ENCODE data around the gene OR1L6. TPM values are rescaled to one million over a fixed set of nuclear protein-coding genes. Genes with fewer than 3 reads are reported as not detected.

The OR1L6 gene
- total RNA-seq, 4 donors from 2014 or later = not detected

DNA sequence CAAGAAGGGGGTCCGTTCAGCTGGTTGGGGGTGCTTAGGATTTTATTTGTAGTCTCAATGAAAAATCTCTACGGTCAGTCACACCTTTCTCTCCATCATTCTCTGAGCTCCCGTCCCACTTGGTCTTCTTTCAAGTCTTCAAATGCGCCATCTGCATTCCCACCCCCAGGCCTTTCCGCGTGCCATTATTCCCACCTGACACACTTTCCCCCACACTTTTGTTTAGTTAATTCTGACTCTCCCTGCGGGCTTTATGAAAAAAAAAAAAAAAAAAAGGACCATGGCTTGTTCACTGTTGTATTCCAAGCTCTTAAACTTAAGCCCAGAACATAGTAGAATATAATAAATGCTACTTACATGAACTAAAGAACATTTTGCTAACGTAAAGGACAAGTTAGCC is 34.9 kb downstream of the OR1L6 start:
- ATAC-seq (ENCODE audit: low FRiP score) (no peak), DNase-seq (ENCODE audit: low spot score) (no peak)
- TF ChIP-seq, protein P1, sequence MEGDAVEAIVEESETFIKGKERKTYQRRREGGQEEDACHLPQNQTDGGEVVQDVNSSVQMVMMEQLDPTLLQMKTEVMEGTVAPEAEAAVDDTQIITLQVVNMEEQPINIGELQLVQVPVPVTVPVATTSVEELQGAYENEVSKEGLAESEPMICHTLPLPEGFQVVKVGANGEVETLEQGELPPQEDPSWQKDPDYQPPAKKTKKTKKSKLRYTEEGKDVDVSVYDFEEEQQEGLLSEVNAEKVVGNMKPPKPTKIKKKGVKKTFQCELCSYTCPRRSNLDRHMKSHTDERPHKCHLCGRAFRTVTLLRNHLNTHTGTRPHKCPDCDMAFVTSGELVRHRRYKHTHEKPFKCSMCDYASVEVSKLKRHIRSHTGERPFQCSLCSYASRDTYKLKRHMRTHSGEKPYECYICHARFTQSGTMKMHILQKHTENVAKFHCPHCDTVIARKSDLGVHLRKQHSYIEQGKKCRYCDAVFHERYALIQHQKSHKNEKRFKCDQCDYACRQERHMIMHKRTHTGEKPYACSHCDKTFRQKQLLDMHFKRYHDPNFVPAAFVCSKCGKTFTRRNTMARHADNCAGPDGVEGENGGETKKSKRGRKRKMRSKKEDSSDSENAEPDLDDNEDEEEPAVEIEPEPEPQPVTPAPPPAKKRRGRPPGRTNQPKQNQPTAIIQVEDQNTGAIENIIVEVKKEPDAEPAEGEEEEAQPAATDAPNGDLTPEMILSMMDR (IDR thresholded peaks at IDR 0.05) = no peak

DNA sequence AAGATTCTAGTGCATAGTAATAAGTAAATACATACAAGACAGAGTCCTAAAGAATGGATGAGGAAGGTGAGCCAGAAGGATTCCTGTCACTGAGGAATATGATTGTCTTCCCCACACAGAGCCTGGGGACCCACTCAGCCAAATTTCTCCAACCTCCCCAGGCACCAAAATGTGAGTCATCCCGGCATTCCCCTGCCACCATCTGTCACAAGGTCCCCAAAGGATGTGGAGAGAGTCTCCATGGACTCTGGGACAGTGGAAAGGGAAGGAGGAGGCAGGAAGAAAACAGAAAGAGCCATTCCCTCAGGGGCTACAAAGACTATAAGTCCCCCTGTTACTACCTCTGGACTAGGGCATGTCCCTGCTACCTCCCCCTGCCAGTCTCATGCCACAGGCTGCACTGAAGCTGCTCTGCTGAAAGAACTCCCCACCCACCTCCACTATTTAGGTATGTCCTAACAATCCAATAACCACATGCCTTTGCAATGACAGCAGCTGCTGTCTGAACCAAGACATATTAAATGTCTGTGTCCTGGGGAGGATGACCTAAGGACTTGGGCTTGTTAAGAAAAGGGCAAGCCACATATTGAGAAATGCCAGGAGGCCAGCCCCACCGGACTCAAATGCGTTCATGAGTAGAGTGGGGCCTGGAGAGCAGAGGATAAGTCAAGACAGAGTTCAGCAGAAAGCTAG is 36.0 kb downstream of the OR1L6 start:
- TF ChIP-seq, protein P1 (IDR thresholded peaks at IDR 0.05) = no peak
- ATAC-seq (ENCODE audit: low FRiP score) (no peak), DNase-seq (ENCODE audit: low spot score) (no peak)

DNA sequence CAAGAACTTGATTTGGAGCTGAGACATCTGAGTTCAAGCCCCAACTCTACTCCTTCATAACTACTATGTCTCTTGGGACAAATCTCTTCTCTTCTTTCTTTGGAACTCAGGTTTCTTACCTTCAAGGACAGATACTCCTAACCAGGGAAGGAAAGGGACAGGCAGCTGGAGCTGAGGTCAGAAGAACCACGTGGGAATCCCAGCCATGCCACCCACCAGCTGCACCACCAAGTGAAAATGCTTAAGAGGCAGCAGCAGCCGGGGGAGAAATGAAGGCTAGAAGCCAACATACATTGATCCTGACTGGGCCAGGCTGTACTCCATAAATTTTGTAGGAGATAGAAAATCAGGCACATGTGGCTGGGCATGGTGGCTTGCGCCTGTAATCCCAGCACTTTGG is 37.1 kb downstream of the OR1L6 start:
- ATAC-seq (ENCODE audit: low FRiP score) (no peak), DNase-seq (ENCODE audit: low spot score) (no peak)
- TF ChIP-seq, protein P1 (IDR thresholded peaks at IDR 0.05) = no peak

DNA sequence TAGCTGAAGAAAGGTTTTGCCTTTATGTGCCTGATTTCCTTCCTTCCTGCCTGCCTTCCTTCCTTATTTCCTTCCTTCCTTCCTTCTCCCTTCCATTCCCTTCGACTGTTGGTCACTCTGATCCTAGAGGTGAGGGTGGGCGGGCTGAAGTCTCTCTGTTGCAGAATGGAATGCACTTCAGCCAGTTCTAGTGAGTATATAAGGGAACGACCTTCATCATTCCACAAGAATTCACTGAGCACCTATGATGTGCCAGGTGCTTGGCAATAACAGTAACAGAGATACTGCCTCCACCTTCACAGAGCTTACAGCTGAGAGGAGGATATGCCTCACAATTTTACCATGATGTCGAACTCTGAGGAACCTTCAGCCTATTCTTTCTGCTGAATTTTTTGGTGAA is 37.9 kb downstream of the OR1L6 start:
- TF ChIP-seq, protein P1 (IDR thresholded peaks at IDR 0.05) = no peak
- no peak for ATAC-seq (ENCODE audit: low FRiP score)
- no peak for DNase-seq (ENCODE audit: low spot score)

DNA sequence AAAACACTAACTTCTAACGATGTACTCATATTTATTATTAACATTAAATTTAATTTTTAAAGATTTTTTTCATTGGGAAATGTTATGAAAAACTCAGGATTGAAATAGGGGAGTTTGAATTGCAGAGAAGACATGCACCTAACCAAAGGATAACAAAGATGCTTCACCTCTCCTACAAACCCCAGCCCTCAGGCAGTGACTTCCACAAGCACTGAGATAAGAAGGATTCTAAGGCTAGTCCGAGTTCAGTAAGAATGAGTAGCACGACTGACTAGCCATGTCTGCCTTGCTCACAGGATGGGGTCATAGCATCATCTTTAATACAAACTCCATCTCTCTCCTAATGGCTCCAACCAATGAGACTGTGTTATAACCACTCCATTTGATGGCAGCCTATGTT is 39.6 kb downstream of the OR1L6 start:
- TF ChIP-seq, protein P1 (IDR thresholded peaks at IDR 0.05) = no peak
- DNase-seq (ENCODE audit: low spot score) = no peak
- ATAC-seq (ENCODE audit: low FRiP score) = no peak

DNA sequence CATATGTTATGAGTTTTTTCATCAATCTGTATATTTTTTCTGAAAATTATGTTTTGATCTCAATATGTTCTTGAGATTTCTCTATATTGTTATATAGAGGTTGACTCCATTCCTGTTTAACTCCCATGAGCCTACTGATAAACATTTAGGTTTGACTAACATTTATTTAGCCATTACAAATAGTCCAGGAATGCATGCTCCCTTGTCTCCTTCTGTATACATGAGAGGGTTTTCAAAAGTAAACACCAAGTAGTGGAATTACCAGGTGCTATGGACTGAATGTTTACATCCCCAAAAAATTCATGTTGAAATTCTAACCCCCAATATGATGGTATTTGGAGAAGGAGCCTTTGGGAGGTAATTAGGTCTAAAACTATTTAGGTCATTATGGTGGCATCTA is 43.2 kb downstream of the OR1L6 start:
- DNase-seq (ENCODE audit: low spot score) = no peak
- no peak for ATAC-seq (ENCODE audit: low FRiP score)
- TF ChIP-seq, protein P1 (IDR thresholded peaks at IDR 0.05) = no peak

DNA sequence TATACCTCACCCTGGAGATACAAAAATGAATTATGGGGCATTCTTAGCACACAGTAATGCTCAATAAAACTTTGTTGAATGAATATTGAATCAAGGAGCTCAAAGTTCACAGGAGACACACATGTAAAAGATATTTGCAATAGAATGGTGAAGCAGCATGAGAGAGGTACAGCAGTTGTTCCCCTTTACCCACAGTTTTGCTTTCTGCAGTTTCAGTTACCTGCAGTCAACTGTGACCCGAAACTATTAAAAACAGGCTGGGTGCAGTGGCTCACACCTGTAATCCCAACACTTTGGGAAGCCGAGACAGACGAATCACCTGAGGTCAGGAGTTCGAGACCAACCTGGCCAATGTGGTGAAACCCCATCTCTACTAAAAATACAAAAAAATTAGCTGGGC is 44.2 kb downstream of the OR1L6 start:
- DNase-seq (ENCODE audit: low spot score) (no peak), ATAC-seq (ENCODE audit: low FRiP score) (no peak)
- TF ChIP-seq, protein P1 (IDR thresholded peaks at IDR 0.05) = no peak
